IMR-90 (cell line): ENCODE results near the gene SOX11. TPM values are rescaled to one million over a fixed set of nuclear protein-coding genes. Genes with fewer than 3 reads are reported as not detected.

Experiments used
- ATAC-seq: fragments of 200-7000 bp; cut with Tn5 transposase; 2 replicates; pipeline ENCODE4 v1.9.1; 2020; ENCODE audit warnings: low read depth, mild to moderate bottlenecking, moderate library complexity
- BruUV-seq: library from RNA; stranded (reverse); fragments of 400-500 nt; replicated peaks from 2 replicates; lab custom pipeline; 2021; lab: Mats Ljungman, UMichigan
- CTCF ChIA-PET: fragments of 300-600 bp; formaldehyde crosslinking; extraction: SDS; loops from one replicate; lab custom pipeline; 2021; ENCODE audit warnings: antibody characterized with exemption; lab: Yijun Ruan, JAX
- POLR2A ChIA-PET: fragments of 300-600 bp; sonication (Branson Sonifier 250); formaldehyde crosslinking; loops from one replicate; lab custom pipeline; 2022; ENCODE audit warnings: antibody characterized with exemption; ENCODE audit not compliant: unreplicated experiment; lab: Charles Lee
- DNase-seq: peaks from one replicate; pipeline ENCODE4 v3.0.0; 2013
- H2AFZ ChIP-seq: replicated peaks from 2 replicates; pipeline ENCODE3; 2013; ENCODE audit warnings: low read length, mild to moderate bottlenecking; ENCODE audit not compliant: poor library complexity
- H2AK5ac ChIP-seq: 2 replicates; pipeline ENCODE4 v1.6.1; 2013; ENCODE audit warnings: low read depth, low read length, inconsistent platforms
- H2AK9ac ChIP-seq: replicated peaks from 2 replicates; pipeline ENCODE3; 2013; ENCODE audit warnings: mild to moderate bottlenecking, low read depth, low read length, moderate library complexity; ENCODE audit not compliant: poor library complexity
- H2BK120ac ChIP-seq: 2 replicates; pipeline ENCODE4 v1.6.1; 2013; ENCODE audit warnings: low read depth, low read length, inconsistent platforms
- H2BK15ac ChIP-seq: 3 replicates; pipeline ENCODE4 v1.6.1; 2013; ENCODE audit warnings: low read depth, low read length, inconsistent platforms
- H2BK20ac ChIP-seq: 2 replicates; pipeline ENCODE4 v1.6.1; 2013; ENCODE audit warnings: low read depth, mild to moderate bottlenecking, inconsistent platforms, low read length, moderate library complexity
- H2BK5ac ChIP-seq: 2 replicates; pipeline ENCODE4 v1.6.1; 2013; ENCODE audit warnings: mild to moderate bottlenecking, low read depth, low read length, inconsistent platforms; ENCODE audit not compliant: poor library complexity, severe bottlenecking
- H3K14ac ChIP-seq: replicated peaks from 2 replicates; pipeline ENCODE4 v1.6.1; 2013; ENCODE audit warnings: low read depth, low read length, inconsistent platforms
- H3K18ac ChIP-seq: 2 replicates; pipeline ENCODE4 v1.6.1; 2013; ENCODE audit warnings: low read depth, low read length, control low read depth
- H3K23ac ChIP-seq: 2 replicates; pipeline ENCODE4 v1.6.1; 2013; ENCODE audit warnings: low read depth, low read length, inconsistent platforms
- H3K27ac ChIP-seq: 2 replicates; pipeline ENCODE4 v1.5.1; 2013; ENCODE audit warnings: mild to moderate bottlenecking, control low read depth, low read length; ENCODE audit not compliant: insufficient read depth
- H3K27me3 ChIP-seq: 2 replicates; pipeline ENCODE4 v1.6.1; 2013; ENCODE audit warnings: low read length; ENCODE audit not compliant: control insufficient read depth, insufficient read depth
- H3K36me3 ChIP-seq: 2 replicates; pipeline ENCODE4 v1.6.1; 2013; ENCODE audit warnings: low read length, mixed read lengths; ENCODE audit not compliant: control insufficient read depth, insufficient read depth
- H3K4ac ChIP-seq: 2 replicates; pipeline ENCODE4 v1.6.1; 2013; ENCODE audit warnings: low read depth, low read length, inconsistent platforms
- H3K4me1 ChIP-seq: 2 replicates; pipeline ENCODE4 v1.6.1; 2013; ENCODE audit warnings: low read length, mixed read lengths; ENCODE audit not compliant: control insufficient read depth, insufficient read depth
- H3K4me2 ChIP-seq: 2 replicates; pipeline ENCODE4 v1.6.1; 2013; ENCODE audit warnings: low read depth, mild to moderate bottlenecking, control low read depth, low read length, moderate library complexity
- H3K4me3 ChIP-seq: 2 replicates; pipeline ENCODE4 v1.5.1; 2013; ENCODE audit warnings: low read depth, mild to moderate bottlenecking, control low read depth, low read length, moderate library complexity; ENCODE audit not compliant: insufficient read depth
- H3K56ac ChIP-seq: 2 replicates; pipeline ENCODE4 v1.6.1; 2013; ENCODE audit warnings: low read length, inconsistent platforms; ENCODE audit not compliant: insufficient read depth; ENCODE audit errors: extremely low read depth
- H3K79me1 ChIP-seq, 2 experiments: 2 replicates each; pipeline ENCODE4 v1.6.1; 2013; ENCODE audit warnings: low read length in 2 of 2, inconsistent platforms in 1 of 2, low read depth in 1 of 2
- H3K9ac ChIP-seq: 2 replicates; pipeline ENCODE4 v1.6.1; 2013; ENCODE audit warnings: low read depth, low read length, control low read depth
- H3K9me1 ChIP-seq: 2 replicates; pipeline ENCODE4 v1.6.1; 2013; ENCODE audit warnings: low read length, inconsistent platforms; ENCODE audit not compliant: insufficient read depth
- H3K9me3 ChIP-seq: 2 replicates; pipeline ENCODE4 v1.6.1; 2013; ENCODE audit warnings: low read length; ENCODE audit not compliant: control insufficient read depth, insufficient read depth
- H4K20me1 ChIP-seq: 2 replicates; pipeline ENCODE4 v1.6.1; 2013; ENCODE audit warnings: low read length, inconsistent platforms; ENCODE audit not compliant: insufficient read depth
- H4K5ac ChIP-seq: 2 replicates; pipeline ENCODE4 v1.6.1; 2013; ENCODE audit warnings: mild to moderate bottlenecking, low read depth, low read length, control low read depth
- H4K8ac ChIP-seq, 2 experiments: 2 replicates each; pipeline ENCODE4 v1.6.1; 2013; ENCODE audit warnings: low read depth in 2 of 2, low read length in 2 of 2, control low read depth in 1 of 2, inconsistent platforms in 1 of 2
- H4K91ac ChIP-seq: 2 replicates; pipeline ENCODE4 v1.6.1; 2013; ENCODE audit warnings: low read depth, low read length, inconsistent platforms; ENCODE audit not compliant: insufficient read depth
- BHLHE40 ChIP-seq: fragments of 150-350 bp; IDR thresholded peaks from 2 replicates; pipeline ENCODE4 v1.6.1; 2016; ENCODE audit warnings: mild to moderate bottlenecking, low read depth, low read length
- CEBPB ChIP-seq: IDR thresholded peaks from 2 replicates; pipeline ENCODE4 v1.6.1; 2012; ENCODE audit warnings: low read depth, low read length, improper control_type of control experiment
- CHD1 ChIP-seq: IDR thresholded peaks from 2 replicates; pipeline ENCODE4 v1.6.1; 2012; ENCODE audit warnings: low read depth, low read length, improper control_type of control experiment
- FOS ChIP-seq: fragments of 150-350 bp; IDR thresholded peaks from 2 replicates; pipeline ENCODE4 v1.6.1; 2016; ENCODE audit warnings: low read depth, low read length
- POLR2A ChIP-seq: IDR thresholded peaks from 2 replicates; pipeline ENCODE4 v1.6.1; 2012; ENCODE audit warnings: mild to moderate bottlenecking, low read depth, low read length
- RCOR1 ChIP-seq: IDR thresholded peaks from 2 replicates; pipeline ENCODE4 v1.6.1; 2012; ENCODE audit warnings: mild to moderate bottlenecking, low read length, improper control_type of control experiment; ENCODE audit not compliant: insufficient replicate concordance
- RFX5 ChIP-seq: IDR thresholded peaks from 2 replicates; pipeline ENCODE4 v1.8.0; 2012; ENCODE audit warnings: low read depth, mild to moderate bottlenecking, low read length, moderate library complexity
- SMC3 ChIP-seq: fragments of 150-350 bp; IDR thresholded peaks from 2 replicates; pipeline ENCODE4 v1.6.1; 2016; ENCODE audit warnings: low read depth, mild to moderate bottlenecking, antibody characterized with exemption, low read length, moderate library complexity
- WGBS, 2 experiments: methylation state at CpG; one replicate each; pipeline versions ENCODE4 v1.1.5 to v1.1.7; 2013; ENCODE audit warnings: missing lambda C conversion rate in 2 of 2; ENCODE audit not compliant: insufficient read length in 1 of 2; ENCODE audit errors: extremely low coverage in 2 of 2; 5-methylcytosine and 5-hydroxymethylcytosine counted together
- dilution Hi-C: fragments of 300-500 bp; cut with HindIII; formaldehyde crosslinking; loops from one replicate; pipeline ENCODE4 v1.14.3; 2018; ENCODE audit warnings: low sequenced_read_pairs; ENCODE audit not compliant: unreplicated experiment
- in situ Hi-C: fragments of 300-500 bp; cut with MboI; formaldehyde crosslinking; loops from 3 replicates; pipeline ENCODE4 v1.14.3; 2019; ENCODE audit warnings: low sequenced_read_pairs, inconsistent platforms, mixed read lengths
- intact Hi-C: fragments of 100-400 bp; cut with micrococcal nuclease; formaldehyde crosslinking; loops from 2 replicates; pipeline ENCODE4 v1.10.0; 2022
- polyA plus RNA-seq, 3 experiments: library from polyadenylated mRNA; depleted of rRNA; stranded (reverse); fragments of >200 nt; gene quantifications; 2 replicates each; pipeline ENCODE4 v1.2.3, GENCODE V29; 2012; ENCODE audit warnings: low replicate concordance in 1 of 3
- total RNA-seq: library from RNA; depleted of rRNA; stranded (reverse); fragments of >200 nt; gene quantifications from 2 replicates; pipeline ENCODE4 v1.2.3, GENCODE V29; 2012
- TF ChIP-seq, protein P1 (sequence below): fragments of 150-350 bp; IDR thresholded peaks from 2 replicates; pipeline ENCODE4 v1.6.1; 2017; ENCODE audit warnings: mild to moderate bottlenecking, antibody characterized with exemption, low read length, low read depth

SOX11 gene
- total and polyA plus RNA-seq, 2 of the 4 experiments (the other 2 are of a cell fraction), result 1.9 to 2.2 TPM

DNA sequence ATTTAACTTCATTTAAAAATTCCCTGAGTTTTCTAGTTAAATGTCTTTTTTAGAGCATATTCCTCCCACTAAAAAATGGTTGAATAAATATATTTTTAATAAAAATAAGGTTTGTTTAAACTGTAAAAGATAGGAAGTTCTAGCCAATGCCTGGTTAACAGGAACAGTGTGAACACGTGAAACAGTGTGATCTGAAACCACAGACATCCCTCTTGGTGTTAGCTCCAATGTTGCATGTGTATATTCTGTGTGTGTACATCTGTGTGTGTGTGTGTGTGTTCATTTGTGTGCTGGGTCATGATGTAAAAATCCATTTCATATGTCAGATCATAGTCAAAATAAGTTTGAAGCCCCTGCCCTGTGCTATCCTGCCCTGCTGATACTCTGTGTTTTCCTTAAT, 6.1 kb upstream of the SOX11 start:
- Histone ChIP-seq H4K8ac (no peak overlapping the region), H3K9me3 (no peaks in the 10 kb centered on the region), H4K5ac (no peak overlapping the region), H3K23ac (no peak overlapping the region), H2AK5ac (no peak overlapping the region), H3K27me3 (no peaks in the 10 kb centered on the region), H2BK5ac (no peak overlapping the region), H2AFZ (no peak overlapping the region), H3K14ac (no peak overlapping the region), H3K4me1 (peaks cover 3% of the 10 kb centered on the region; the same call in 1 of the 2 replicates), H2BK20ac (no peak overlapping the region), H3K27ac (no peak overlapping the region), H3K9me1 (no peaks in the 10 kb centered on the region), H3K4me3 (no peak overlapping the region), H3K18ac (no peak overlapping the region), H4K91ac (no peak overlapping the region), H3K36me3 (no peaks in the 10 kb centered on the region), H3K9ac (no peak overlapping the region), H4K20me1 (no peaks in the 10 kb centered on the region), H3K79me1 (no peaks in the 10 kb centered on the region), H2AK9ac (no peak overlapping the region), H3K56ac (no peak overlapping the region), H2BK120ac (no peak overlapping the region), H2BK15ac (no peak overlapping the region), H3K4ac (no peak overlapping the region), H3K4me2 (no peak overlapping the region)
- DNase-seq (no peak), ATAC-seq (no peak)
- dilution Hi-C loops, result no loop called here
- no CpG with 5 or more reads among the region's 1 CpG for WGBS, 2 experiments
- in situ Hi-C loops, result no loop called here
- TF ChIP-seq POLR2A (no peak), RCOR1 (no peak), RFX5 (no peak), CHD1 (no peak), FOS (no peak), BHLHE40 (no peak), SMC3 (no peak), CEBPB (no peak)
- TF ChIP-seq, protein P1, sequence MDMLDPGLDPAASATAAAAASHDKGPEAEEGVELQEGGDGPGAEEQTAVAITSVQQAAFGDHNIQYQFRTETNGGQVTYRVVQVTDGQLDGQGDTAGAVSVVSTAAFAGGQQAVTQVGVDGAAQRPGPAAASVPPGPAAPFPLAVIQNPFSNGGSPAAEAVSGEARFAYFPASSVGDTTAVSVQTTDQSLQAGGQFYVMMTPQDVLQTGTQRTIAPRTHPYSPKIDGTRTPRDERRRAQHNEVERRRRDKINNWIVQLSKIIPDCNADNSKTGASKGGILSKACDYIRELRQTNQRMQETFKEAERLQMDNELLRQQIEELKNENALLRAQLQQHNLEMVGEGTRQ, result no peak
- POLR2A ChIA-PET, result no interaction called here
- CTCF ChIA-PET, result no interaction called here
- intact Hi-C loops, result no loop called here
- no TSS peak for BruUV-seq
